Measurements from ENCODE around the gene MRPL46. TPM values are rescaled to one million over a fixed set of nuclear protein-coding genes. Genes with fewer than 3 reads are reported as not detected.
A peak's percentile ranks its signal among the peaks of the same experiment; 100 is the strongest.

Gene MRPL46
- total and polyA plus RNA-seq, 9 of the 15 experiments (the other 6 are each of a cell fraction or from before 2014, with no cell fraction given), result 41.2 to 72.2 (median 49.8) TPM

DNA sequence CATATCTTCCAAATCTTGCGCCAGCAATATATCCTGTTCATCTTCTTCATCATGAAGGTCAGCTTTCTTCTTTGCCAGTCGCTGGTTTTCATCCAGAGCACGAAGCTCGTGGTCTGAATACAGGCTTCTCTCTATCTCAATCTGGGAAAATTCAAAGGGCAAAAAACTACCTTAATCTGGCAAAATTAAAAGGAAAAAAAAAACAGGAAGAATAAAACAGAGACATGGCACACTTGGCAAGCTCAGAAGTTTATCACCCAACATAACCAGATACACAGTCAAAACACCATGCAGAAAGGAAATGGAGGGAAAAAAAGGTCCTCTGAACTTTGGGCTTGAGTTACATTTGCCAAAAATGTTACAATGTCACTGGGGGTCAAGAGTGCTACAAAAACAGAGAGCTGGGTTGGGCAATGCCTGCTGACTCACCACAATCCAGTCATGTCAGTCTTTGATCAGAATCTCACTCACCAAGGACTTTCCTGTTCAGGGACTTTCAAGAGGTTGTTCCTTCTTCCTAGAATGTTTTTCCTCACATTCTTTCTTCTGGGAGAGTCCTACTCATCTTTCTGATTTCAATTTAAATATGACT lies 1.5 kb downstream of the MRPL46 start (continued):
- TF ChIP-seq ZNF778 (CRISPR knock-in tag; IDR thresholded peaks at IDR 0.05), result no peak
- TF ChIP-seq EP300 (IDR thresholded peaks at IDR 0.05; ENCODE audit: low read length), result peak; percentile 38; the same call in 1 of the 2 replicates
- TF ChIP-seq, protein P1, sequence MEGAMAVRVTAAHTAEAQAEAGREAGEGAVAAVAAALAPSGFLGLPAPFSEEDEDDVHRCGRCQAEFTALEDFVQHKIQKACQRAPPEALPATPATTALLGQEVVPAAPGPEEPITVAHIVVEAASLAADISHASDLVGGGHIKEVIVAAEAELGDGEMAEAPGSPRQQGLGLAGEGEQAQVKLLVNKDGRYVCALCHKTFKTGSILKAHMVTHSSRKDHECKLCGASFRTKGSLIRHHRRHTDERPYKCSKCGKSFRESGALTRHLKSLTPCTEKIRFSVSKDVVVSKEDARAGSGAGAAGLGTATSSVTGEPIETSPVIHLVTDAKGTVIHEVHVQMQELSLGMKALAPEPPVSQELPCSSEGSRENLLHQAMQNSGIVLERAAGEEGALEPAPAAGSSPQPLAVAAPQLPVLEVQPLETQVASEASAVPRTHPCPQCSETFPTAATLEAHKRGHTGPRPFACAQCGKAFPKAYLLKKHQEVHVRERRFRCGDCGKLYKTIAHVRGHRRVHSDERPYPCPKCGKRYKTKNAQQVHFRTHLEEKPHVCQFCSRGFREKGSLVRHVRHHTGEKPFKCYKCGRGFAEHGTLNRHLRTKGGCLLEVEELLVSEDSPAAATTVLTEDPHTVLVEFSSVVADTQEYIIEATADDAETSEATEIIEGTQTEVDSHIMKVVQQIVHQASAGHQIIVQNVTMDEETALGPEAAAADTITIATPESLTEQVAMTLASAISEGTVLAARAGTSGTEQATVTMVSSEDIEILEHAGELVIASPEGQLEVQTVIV (CRISPR knock-in tag; IDR thresholded peaks at IDR 0.05; ENCODE audit: borderline replicate concordance), result no peak
- TF ChIP-seq RBM25 (IDR thresholded peaks at IDR 0.05; ENCODE audit: low read depth, low read length, severe bottlenecking), result no peak
- no peak for TF ChIP-seq HNRNPUL1 (IDR thresholded peaks at IDR 0.05; ENCODE audit: low read length)
- no peak for TF ChIP-seq NUFIP1 (IDR thresholded peaks at IDR 0.05; ENCODE audit: partially characterized antibody)
- TF ChIP-seq, protein P2, sequence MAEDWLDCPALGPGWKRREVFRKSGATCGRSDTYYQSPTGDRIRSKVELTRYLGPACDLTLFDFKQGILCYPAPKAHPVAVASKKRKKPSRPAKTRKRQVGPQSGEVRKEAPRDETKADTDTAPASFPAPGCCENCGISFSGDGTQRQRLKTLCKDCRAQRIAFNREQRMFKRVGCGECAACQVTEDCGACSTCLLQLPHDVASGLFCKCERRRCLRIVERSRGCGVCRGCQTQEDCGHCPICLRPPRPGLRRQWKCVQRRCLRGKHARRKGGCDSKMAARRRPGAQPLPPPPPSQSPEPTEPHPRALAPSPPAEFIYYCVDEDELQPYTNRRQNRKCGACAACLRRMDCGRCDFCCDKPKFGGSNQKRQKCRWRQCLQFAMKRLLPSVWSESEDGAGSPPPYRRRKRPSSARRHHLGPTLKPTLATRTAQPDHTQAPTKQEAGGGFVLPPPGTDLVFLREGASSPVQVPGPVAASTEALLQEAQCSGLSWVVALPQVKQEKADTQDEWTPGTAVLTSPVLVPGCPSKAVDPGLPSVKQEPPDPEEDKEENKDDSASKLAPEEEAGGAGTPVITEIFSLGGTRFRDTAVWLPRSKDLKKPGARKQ (CRISPR knock-in tag; IDR thresholded peaks at IDR 0.05), result no peak
- TF ChIP-seq PYGO2 (tag; IDR thresholded peaks at IDR 0.05), result no peak
- peak; percentile 61 for TF ChIP-seq TEAD4 (IDR thresholded peaks at IDR 0.05; ENCODE audit: low read length)
- TF ChIP-seq TEAD4 (CRISPR knock-in tag; IDR thresholded peaks at IDR 0.05; ENCODE audit: borderline replicate concordance), result no peak
- TF ChIP-seq NR2C2 (CRISPR knock-in tag; IDR thresholded peaks at IDR 0.05), result no peak
- peak; percentile 75 for TF ChIP-seq NR2C2 (tag; IDR thresholded peaks at IDR 0.05)
- no peak for TF ChIP-seq ZBTB7A (IDR thresholded peaks at IDR 0.05; ENCODE audit: borderline replicate concordance, control insufficient read depth, low read depth, low read length)
- TF ChIP-seq SMARCB1 (IDR thresholded peaks at IDR 0.05; ENCODE audit: insufficient read length, low read depth), result no peak
- TF ChIP-seq ZNF561 (CRISPR knock-in tag; conservative IDR thresholded peaks at IDR 0.05), result no peak
- no peak for TF ChIP-seq FOS (IDR thresholded peaks at IDR 0.05; ENCODE audit: extremely low read depth, insufficient read length)
- no peak for TF ChIP-seq SRSF1 (IDR thresholded peaks at IDR 0.05; ENCODE audit: low read depth, low read length)
- TF ChIP-seq HNRNPL (IDR thresholded peaks at IDR 0.05; ENCODE audit: low read depth, low read length), result no peak
- TF ChIP-seq, protein P3, sequence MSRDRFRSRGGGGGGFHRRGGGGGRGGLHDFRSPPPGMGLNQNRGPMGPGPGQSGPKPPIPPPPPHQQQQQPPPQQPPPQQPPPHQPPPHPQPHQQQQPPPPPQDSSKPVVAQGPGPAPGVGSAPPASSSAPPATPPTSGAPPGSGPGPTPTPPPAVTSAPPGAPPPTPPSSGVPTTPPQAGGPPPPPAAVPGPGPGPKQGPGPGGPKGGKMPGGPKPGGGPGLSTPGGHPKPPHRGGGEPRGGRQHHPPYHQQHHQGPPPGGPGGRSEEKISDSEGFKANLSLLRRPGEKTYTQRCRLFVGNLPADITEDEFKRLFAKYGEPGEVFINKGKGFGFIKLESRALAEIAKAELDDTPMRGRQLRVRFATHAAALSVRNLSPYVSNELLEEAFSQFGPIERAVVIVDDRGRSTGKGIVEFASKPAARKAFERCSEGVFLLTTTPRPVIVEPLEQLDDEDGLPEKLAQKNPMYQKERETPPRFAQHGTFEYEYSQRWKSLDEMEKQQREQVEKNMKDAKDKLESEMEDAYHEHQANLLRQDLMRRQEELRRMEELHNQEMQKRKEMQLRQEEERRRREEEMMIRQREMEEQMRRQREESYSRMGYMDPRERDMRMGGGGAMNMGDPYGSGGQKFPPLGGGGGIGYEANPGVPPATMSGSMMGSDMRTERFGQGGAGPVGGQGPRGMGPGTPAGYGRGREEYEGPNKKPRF (IDR thresholded peaks at IDR 0.05; ENCODE audit: low read depth, low read length), result no peak
- TF ChIP-seq CBFA2T3 (IDR thresholded peaks at IDR 0.05), result peak; percentile 34; the same call in 1 of the 2 replicates
- no peak for TF ChIP-seq HNRNPK (IDR thresholded peaks at IDR 0.05; ENCODE audit: low read depth, low read length, poor library complexity, severe bottlenecking)
- TF ChIP-seq CCAR2 (IDR thresholded peaks at IDR 0.05; ENCODE audit: low read depth, low read length), result no peak

All from K562 (cell line).